Fibroblast of mammary gland (primary cell): ENCODE results near the gene CHCHD1.
A peak's percentile ranks its signal among the peaks of the same experiment; 100 is the strongest.

ENCODE experiments used
- DNase-seq: peaks from one replicate; pipeline ENCODE4 v3.0.0-alpha.2; 2010; ENCODE audit warnings: low read depth
- H3K4me3 ChIP-seq: 2 replicates; pipeline ENCODE4 v1.5.1; 2011; ENCODE audit warnings: low read depth, mild to moderate bottlenecking, low read length, moderate library complexity; ENCODE audit not compliant: control insufficient read depth
- CTCF ChIP-seq: conservative IDR thresholded peaks from 2 replicates; pipeline ENCODE4 v1.5.1; 2011; ENCODE audit warnings: low read depth, low read length, inconsistent platforms; ENCODE audit not compliant: control insufficient read depth, insufficient read depth

Gene CHCHD1

GRCh38 chr10:73768881-73769280 lies 13.0 kb upstream of the CHCHD1 start:
- no peak for DNase-seq
- TF ChIP-seq CTCF = no peak
- H3K4me3 ChIP-seq = no peak overlapping the region

- TF ChIP-seq CTCF = no peak
- no peak for DNase-seq
- no peak overlapping the region for H3K4me3 ChIP-seq
These were observed 12.5 kb upstream of the CHCHD1 start for GRCh38 chr10:73769396-73769795.

- peak; percentile 73 for DNase-seq
- no peak for TF ChIP-seq CTCF
- H3K4me3 ChIP-seq = peak overlapping the region; percentile 82
These were observed 10.0 kb upstream of the CHCHD1 start for GRCh38 chr10:73771722-73772280.

GRCh38 chr10:73772281-73773151 lies 9.3 kb upstream of the CHCHD1 start:
- no peak for TF ChIP-seq CTCF
- peak; percentile 72 for DNase-seq
- H3K4me3 ChIP-seq = peak overlapping the region; percentile 82

- TF ChIP-seq CTCF = no peak
- peak overlapping the region; percentile 82 for H3K4me3 ChIP-seq
- DNase-seq = peak; percentile 10
These were observed 8.5 kb upstream of the CHCHD1 start for GRCh38 chr10:73773152-73773879.

GRCh38 chr10:73774637-73775036 lies 7.2 kb upstream of the CHCHD1 start:
- peak; percentile 56 for DNase-seq
- peak; percentile 12 for TF ChIP-seq CTCF
- peak overlapping the region; percentile 40 for H3K4me3 ChIP-seq
